Bronchial epithelial cell (primary cell): ENCODE results near the gene UBXN1. TPM values are rescaled to one million over a fixed set of nuclear protein-coding genes. Genes with fewer than 3 reads are reported as not detected.

Experiments used
- DNase-seq: peaks from one replicate; pipeline ENCODE4 v3.0.0-alpha.2; 2010; ENCODE audit warnings: low read depth
- FAIRE-seq: peaks from 2 replicates; lab custom pipeline; 2011; peaks lifted over from hg19 to GRCh38; lab: Jason Lieb, UNC
- H3K27me3 ChIP-seq: 2 replicates; pipeline ENCODE4 v1.5.1; 2011; ENCODE audit warnings: low read length; ENCODE audit not compliant: control insufficient read depth, insufficient read depth
- H3K36me3 ChIP-seq: 2 replicates; pipeline ENCODE4 v1.5.1; 2011; ENCODE audit warnings: low read length; ENCODE audit not compliant: control insufficient read depth, insufficient read depth
- H3K4me3 ChIP-seq: 2 replicates; pipeline ENCODE4 v1.5.1; 2011; ENCODE audit warnings: mild to moderate bottlenecking, low read depth, low read length, control low read depth
- total RNA-seq: library from RNA; depleted of rRNA; stranded (reverse); fragments of >200 nt; gene quantifications from 2 replicates; pipeline ENCODE4 v1.2.1, GENCODE V29; 2014
- TF ChIP-seq, protein P1 (sequence below): IDR thresholded peaks from 2 replicates; pipeline ENCODE4 v1.5.1; 2011; ENCODE audit warnings: mild to moderate bottlenecking, moderate library complexity, low read length, control low read depth, inconsistent platforms; ENCODE audit not compliant: insufficient read depth, severe bottlenecking

The UBXN1 gene
- total RNA-seq, 1 donor from 2014 or later: 176 TPM

- no peak for DNase-seq
- no peaks in the 10 kb centered on the region for H3K27me3 ChIP-seq
- TF ChIP-seq, protein P1, sequence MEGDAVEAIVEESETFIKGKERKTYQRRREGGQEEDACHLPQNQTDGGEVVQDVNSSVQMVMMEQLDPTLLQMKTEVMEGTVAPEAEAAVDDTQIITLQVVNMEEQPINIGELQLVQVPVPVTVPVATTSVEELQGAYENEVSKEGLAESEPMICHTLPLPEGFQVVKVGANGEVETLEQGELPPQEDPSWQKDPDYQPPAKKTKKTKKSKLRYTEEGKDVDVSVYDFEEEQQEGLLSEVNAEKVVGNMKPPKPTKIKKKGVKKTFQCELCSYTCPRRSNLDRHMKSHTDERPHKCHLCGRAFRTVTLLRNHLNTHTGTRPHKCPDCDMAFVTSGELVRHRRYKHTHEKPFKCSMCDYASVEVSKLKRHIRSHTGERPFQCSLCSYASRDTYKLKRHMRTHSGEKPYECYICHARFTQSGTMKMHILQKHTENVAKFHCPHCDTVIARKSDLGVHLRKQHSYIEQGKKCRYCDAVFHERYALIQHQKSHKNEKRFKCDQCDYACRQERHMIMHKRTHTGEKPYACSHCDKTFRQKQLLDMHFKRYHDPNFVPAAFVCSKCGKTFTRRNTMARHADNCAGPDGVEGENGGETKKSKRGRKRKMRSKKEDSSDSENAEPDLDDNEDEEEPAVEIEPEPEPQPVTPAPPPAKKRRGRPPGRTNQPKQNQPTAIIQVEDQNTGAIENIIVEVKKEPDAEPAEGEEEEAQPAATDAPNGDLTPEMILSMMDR: no peak
- peaks cover 56% of the 10 kb centered on the region for H3K36me3 ChIP-seq
- H3K4me3 ChIP-seq: no peak overlapping the region
- FAIRE-seq: peak; percentile 28
Observed at GRCh38 chr11:62632492-62632891, 46.4 kb downstream of the UBXN1 start.

GRCh38 chr11:62627713-62628112, 51.2 kb downstream of the UBXN1 start:
- TF ChIP-seq, protein P1: peak; percentile 26
- no peak for FAIRE-seq
- DNase-seq: no peak
- no peaks in the 10 kb centered on the region for H3K27me3 ChIP-seq
- H3K36me3 ChIP-seq: peaks cover 50% of the 10 kb centered on the region
- no peak overlapping the region for H3K4me3 ChIP-seq

Other genes starting within 250 kb of the UBXN1 start
- gene AHNAK, start 132.3 kb downstream of the UBXN1 start, total RNA-seq: 354 and 607 TPM in 2 replicates
- 2,058 and 2,441 TPM in 2 replicates for gene EEF1G, start 105.2 kb downstream of the UBXN1 start, total RNA-seq
- gene TUT1, start 87.5 kb downstream of the UBXN1 start, total RNA-seq: 7.0 and 9.5 TPM in 2 replicates
- gene MTA2, start 77.2 kb downstream of the UBXN1 start, total RNA-seq: 150 and 162 TPM in 2 replicates
- gene EML3, start 66.3 kb downstream of the UBXN1 start, total RNA-seq: 10.0 and 11.1 TPM in 2 replicates
- gene ROM1, start 65.8 kb downstream of the UBXN1 start, total RNA-seq: 2.6 and 2.8 TPM in 2 replicates
- 24.2 and 26.2 TPM in 2 replicates for gene B3GAT3, start 57.1 kb downstream of the UBXN1 start, total RNA-seq
- gene GANAB, start 32.5 kb downstream of the UBXN1 start, total RNA-seq: 138 TPM in 2 replicates
- gene INTS5, start 25.8 kb downstream of the UBXN1 start, total RNA-seq: 17.1 and 19.8 TPM in 2 replicates
- 79.5 and 83.7 TPM in 2 replicates for gene C11orf98, start 13.9 kb downstream of the UBXN1 start, total RNA-seq
- gene CSKMT, start 13.8 kb downstream of the UBXN1 start, total RNA-seq: 12.3 and 21.3 TPM in 2 replicates
- 27.9 and 29.4 TPM in 2 replicates for gene UQCC3, start 7.4 kb downstream of the UBXN1 start, total RNA-seq
- gene LBHD1, start 6.8 kb downstream of the UBXN1 start, total RNA-seq: 0.77 and 1.1 TPM in 2 replicates
- 0.26 and 1.2 TPM in 2 replicates for gene LRRN4CL, start 10.5 kb upstream of the UBXN1 start, total RNA-seq
- gene BSCL2, start 28.4 kb upstream of the UBXN1 start, total RNA-seq: 23.7 and 42.0 TPM in 2 replicates
- gene GNG3, start 28.6 kb upstream of the UBXN1 start, total RNA-seq: not detected in 2 replicates
- gene HNRNPUL2, start 48.4 kb upstream of the UBXN1 start, total RNA-seq: 9.2 and 15.2 TPM in 2 replicates
- gene TTC9C, start 49.4 kb upstream of the UBXN1 start, total RNA-seq: 21.4 and 27.4 TPM in 2 replicates
- 11.0 and 11.6 TPM in 2 replicates for gene ZBTB3, start 75.1 kb upstream of the UBXN1 start, total RNA-seq
- 102 and 121 TPM in 2 replicates for gene POLR2G, start 82.5 kb upstream of the UBXN1 start, total RNA-seq
- 16.6 and 17.1 TPM in 2 replicates for gene TAF6L, start 92.3 kb upstream of the UBXN1 start, total RNA-seq
- 19.0 and 30.0 TPM in 2 replicates for gene TMEM179B, start 108.3 kb upstream of the UBXN1 start, total RNA-seq
- gene TMEM223, start 112.9 kb upstream of the UBXN1 start, total RNA-seq: 18.6 and 19.5 TPM in 2 replicates
- gene NXF1, start 126.4 kb upstream of the UBXN1 start, total RNA-seq: 13.4 and 15.3 TPM in 2 replicates
- gene STX5, start 153.0 kb upstream of the UBXN1 start, total RNA-seq: 31.3 and 36.2 TPM in 2 replicates
- not detected in 2 replicates for gene TEX54, start 153.8 kb upstream of the UBXN1 start, total RNA-seq
- gene WDR74, start 160.5 kb upstream of the UBXN1 start, total RNA-seq: 59.0 and 113 TPM in 2 replicates
- gene SLC3A2, start 201.8 kb upstream of the UBXN1 start, total RNA-seq: 1,292 and 1,548 TPM in 2 replicates
- not detected in 2 replicates for gene CHRM1, start 242.3 kb upstream of the UBXN1 start, total RNA-seq